Bronchial epithelial cell (primary cell): ENCODE data around the gene NFS1. TPM values are rescaled to one million over a fixed set of nuclear protein-coding genes. Genes with fewer than 3 reads are reported as not detected.

Source experiments
- DNase-seq: peaks from one replicate; pipeline ENCODE4 v3.0.0-alpha.2; 2010; ENCODE audit warnings: low read depth
- FAIRE-seq: peaks from 2 replicates; lab custom pipeline; 2011; peaks lifted over from hg19 to GRCh38; lab: Jason Lieb, UNC
- H3K27me3 ChIP-seq: 2 replicates; pipeline ENCODE4 v1.5.1; 2011; ENCODE audit warnings: low read length; ENCODE audit not compliant: control insufficient read depth, insufficient read depth
- H3K36me3 ChIP-seq: 2 replicates; pipeline ENCODE4 v1.5.1; 2011; ENCODE audit warnings: low read length; ENCODE audit not compliant: control insufficient read depth, insufficient read depth
- H3K4me3 ChIP-seq: 2 replicates; pipeline ENCODE4 v1.5.1; 2011; ENCODE audit warnings: mild to moderate bottlenecking, low read depth, low read length, control low read depth
- total RNA-seq: library from RNA; depleted of rRNA; stranded (reverse); fragments of >200 nt; gene quantifications from 2 replicates; pipeline ENCODE4 v1.2.1, GENCODE V29; 2014
- TF ChIP-seq, protein P1 (sequence below): IDR thresholded peaks from 2 replicates; pipeline ENCODE4 v1.5.1; 2011; ENCODE audit warnings: mild to moderate bottlenecking, moderate library complexity, low read length, control low read depth, inconsistent platforms; ENCODE audit not compliant: insufficient read depth, severe bottlenecking

The NFS1 gene
- total RNA-seq, 1 donor from 2014 or later = 15.5 TPM

DNA sequence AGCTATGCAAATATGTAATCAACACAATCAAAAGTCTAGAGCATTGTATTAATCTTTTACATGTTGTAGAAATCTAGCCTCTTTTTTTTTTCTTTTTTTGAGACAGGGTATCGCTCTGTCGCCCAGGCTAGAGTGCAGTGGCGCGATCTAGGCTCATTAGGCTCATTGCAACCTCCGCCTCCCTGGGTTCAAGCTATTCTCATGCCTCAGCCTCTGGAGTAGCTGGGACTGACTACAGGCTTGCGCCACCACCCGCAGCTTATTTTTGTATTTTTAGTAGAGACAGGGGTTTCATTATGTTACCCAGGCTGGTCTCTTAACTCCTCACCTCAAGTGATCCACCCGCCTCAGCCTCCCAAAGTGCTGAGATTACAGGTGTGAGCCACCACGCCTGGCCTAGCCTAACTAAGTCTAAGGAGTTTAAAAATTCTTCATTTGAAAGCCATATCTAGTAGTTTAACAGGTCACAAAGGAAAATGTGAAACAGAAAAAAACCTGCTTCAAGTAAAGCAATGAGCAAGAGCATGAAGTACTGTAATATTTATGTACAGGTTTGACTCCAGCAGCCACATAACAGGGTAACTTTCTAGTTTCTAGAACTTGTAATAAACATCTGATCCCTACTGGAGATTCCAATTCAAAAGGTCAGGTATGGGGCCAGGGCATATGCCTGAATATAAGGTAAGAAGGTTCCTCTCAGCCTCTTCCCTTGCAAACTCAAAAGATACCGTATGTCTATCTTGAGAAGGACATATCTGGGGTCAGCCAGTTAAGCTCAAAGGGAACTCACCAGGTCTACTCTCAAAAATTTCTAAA, 38.8 kb downstream of the NFS1 start:
- Histone ChIP-seq H3K27me3 (no peaks in the 10 kb centered on the region), H3K36me3 (no peaks in the 10 kb centered on the region), H3K4me3 (no peak overlapping the region)
- DNase-seq (no peak), FAIRE-seq (no peak)
- TF ChIP-seq, protein P1, sequence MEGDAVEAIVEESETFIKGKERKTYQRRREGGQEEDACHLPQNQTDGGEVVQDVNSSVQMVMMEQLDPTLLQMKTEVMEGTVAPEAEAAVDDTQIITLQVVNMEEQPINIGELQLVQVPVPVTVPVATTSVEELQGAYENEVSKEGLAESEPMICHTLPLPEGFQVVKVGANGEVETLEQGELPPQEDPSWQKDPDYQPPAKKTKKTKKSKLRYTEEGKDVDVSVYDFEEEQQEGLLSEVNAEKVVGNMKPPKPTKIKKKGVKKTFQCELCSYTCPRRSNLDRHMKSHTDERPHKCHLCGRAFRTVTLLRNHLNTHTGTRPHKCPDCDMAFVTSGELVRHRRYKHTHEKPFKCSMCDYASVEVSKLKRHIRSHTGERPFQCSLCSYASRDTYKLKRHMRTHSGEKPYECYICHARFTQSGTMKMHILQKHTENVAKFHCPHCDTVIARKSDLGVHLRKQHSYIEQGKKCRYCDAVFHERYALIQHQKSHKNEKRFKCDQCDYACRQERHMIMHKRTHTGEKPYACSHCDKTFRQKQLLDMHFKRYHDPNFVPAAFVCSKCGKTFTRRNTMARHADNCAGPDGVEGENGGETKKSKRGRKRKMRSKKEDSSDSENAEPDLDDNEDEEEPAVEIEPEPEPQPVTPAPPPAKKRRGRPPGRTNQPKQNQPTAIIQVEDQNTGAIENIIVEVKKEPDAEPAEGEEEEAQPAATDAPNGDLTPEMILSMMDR = no peak

DNA sequence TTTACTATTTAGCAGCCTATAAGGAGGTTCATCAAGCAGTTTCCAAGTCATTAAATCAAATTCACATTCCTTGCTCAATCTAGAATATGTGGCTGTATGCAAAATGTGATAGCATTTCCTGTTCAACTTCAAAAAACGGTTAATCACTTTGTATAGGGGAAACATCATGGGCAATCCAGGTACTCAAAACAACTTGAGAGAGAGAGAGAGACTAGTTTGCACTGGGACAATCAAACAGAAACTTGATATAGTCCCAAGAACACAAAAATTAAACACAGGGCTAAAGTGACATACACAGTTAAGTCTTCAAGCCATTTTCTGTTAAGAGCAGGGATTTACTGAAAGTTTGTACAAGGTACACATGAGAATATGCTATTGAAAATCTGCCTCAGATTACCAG, 41.9 kb downstream of the NFS1 start:
- TF ChIP-seq, protein P1 = no peak
- FAIRE-seq (no peak), DNase-seq (no peak)
- H3K27me3 ChIP-seq = no peaks in the 10 kb centered on the region
- no peak overlapping the region for H3K4me3 ChIP-seq
- peaks cover 19% of the 10 kb centered on the region for H3K36me3 ChIP-seq

DNA sequence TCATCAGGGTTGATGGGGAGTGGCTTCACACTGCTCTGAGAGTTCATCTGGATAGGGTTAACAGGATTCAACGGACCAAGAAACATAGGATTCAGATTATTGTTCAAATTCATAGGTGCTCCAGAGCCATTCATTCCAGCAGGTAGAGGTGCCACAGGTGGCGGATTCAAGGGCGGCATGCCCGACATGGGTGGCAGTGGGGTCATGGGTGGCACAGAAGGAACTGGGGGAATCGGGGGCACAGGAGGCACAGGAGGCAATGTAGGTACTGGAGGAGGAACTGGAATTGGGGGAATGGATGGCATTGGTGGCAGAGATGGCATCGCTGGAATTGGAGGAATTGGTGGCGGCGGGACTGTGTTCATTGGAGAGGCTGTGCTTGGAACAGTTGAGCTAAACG, 44.7 kb downstream of the NFS1 start:
- Histone ChIP-seq H3K27me3 (no peaks in the 10 kb centered on the region), H3K36me3 (peaks cover 20% of the 10 kb centered on the region), H3K4me3 (no peak overlapping the region)
- no peak for DNase-seq
- no peak for FAIRE-seq
- TF ChIP-seq, protein P1 = no peak

DNA sequence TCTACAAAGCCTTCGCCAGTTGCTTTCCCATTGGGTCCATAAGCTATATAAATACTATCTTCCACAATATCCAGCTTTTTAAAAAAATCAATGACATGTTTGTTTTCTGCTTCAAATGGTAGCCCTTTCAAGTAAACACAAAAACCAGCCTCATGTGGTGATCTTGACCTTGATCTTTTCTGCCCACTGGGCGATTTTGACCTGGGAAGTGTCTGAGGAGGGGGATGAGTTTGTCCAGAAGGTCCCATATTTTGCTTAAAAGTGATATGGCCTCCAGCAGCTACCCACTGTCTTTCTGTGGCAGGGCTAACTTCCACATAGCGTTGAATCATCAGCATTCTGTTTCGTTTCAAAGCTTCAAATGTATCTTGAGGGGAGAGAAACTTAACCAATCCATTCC, 45.3 kb downstream of the NFS1 start:
- DNase-seq (no peak), FAIRE-seq (no peak)
- Histone ChIP-seq H3K27me3 (no peaks in the 10 kb centered on the region), H3K36me3 (peaks cover 20% of the 10 kb centered on the region), H3K4me3 (no peak overlapping the region)
- TF ChIP-seq, protein P1 = no peak

DNA sequence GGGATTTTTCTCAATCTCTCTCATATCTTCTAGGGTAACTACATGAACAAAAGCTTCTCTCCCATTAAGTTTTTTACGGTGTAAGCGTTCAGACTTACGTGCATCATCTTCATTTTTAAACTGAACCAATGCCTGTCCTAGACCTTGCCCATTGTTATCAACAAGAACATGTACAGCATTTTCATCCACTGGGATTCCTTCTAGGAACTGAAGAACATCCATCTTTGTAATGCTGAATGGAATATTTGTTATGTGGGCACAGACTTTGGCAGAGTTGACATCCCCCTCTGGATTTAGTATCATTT, 45.8 kb downstream of the NFS1 start:
- TF ChIP-seq, protein P1 = no peak
- Histone ChIP-seq H3K27me3 (no peaks in the 10 kb centered on the region), H3K36me3 (peaks cover 20% of the 10 kb centered on the region), H3K4me3 (no peak overlapping the region)
- DNase-seq (no peak), FAIRE-seq (no peak)
